Hepatocyte (in vitro differentiated cells): ENCODE measurements around the gene KCNG4. TPM values are rescaled to one million over a fixed set of nuclear protein-coding genes. Genes with fewer than 3 reads are reported as not detected.

Experiments
- DNase-seq: peaks from one replicate; pipeline ENCODE4 v3.0.0-alpha.2; 2016; ENCODE audit warnings: low spot score
- H2AFZ ChIP-seq: fragments of 200-600 bp; sonication (generic); 2 replicates; pipeline ENCODE4 v1.6.0; 2016; ENCODE audit warnings: antibody characterized with exemption, mild to moderate bottlenecking
- H3K27ac ChIP-seq: fragments of 200-600 bp; sonication (generic); 2 replicates; pipeline ENCODE4 v1.5.1; 2016; ENCODE audit warnings: mild to moderate bottlenecking
- H3K27me3 ChIP-seq: fragments of 200-600 bp; sonication (generic); 2 replicates; pipeline ENCODE4 v1.6.1; 2016
- H3K36me3 ChIP-seq: fragments of 200-600 bp; sonication (generic); replicated peaks from 2 replicates; pipeline ENCODE4 v1.5.1; 2016; ENCODE audit warnings: low read depth; ENCODE audit not compliant: insufficient read depth
- H3K4me1 ChIP-seq: fragments of 200-600 bp; sonication (generic); 2 replicates; pipeline ENCODE4 v1.5.1; 2016; ENCODE audit warnings: mild to moderate bottlenecking, moderate library complexity; ENCODE audit not compliant: insufficient read depth
- H3K4me2 ChIP-seq: fragments of 200-600 bp; sonication (generic); 2 replicates; pipeline ENCODE4 v1.6.0; 2016
- H3K4me3 ChIP-seq: fragments of 200-600 bp; sonication (generic); 2 replicates; pipeline ENCODE4 v1.5.1; 2016; ENCODE audit warnings: mild to moderate bottlenecking
- H3K79me2 ChIP-seq: fragments of 200-600 bp; sonication (generic); 2 replicates; pipeline ENCODE4 v1.6.0; 2017; ENCODE audit warnings: mild to moderate bottlenecking
- H3K9me2 ChIP-seq: fragments of 200-600 bp; sonication (generic); replicated peaks from 2 replicates; pipeline ENCODE4 v1.6.0; 2017; ENCODE audit warnings: mild to moderate bottlenecking; ENCODE audit not compliant: insufficient read depth
- H3K9me3 ChIP-seq: fragments of 200-600 bp; sonication (generic); 2 replicates; pipeline ENCODE4 v1.5.1; 2016; ENCODE audit warnings: low read depth, mild to moderate bottlenecking
- H4K20me1 ChIP-seq: fragments of 200-600 bp; sonication (generic); 2 replicates; pipeline ENCODE4 v1.6.0; 2016; ENCODE audit warnings: mild to moderate bottlenecking; ENCODE audit not compliant: insufficient read depth, poor library complexity, severe bottlenecking
- EZH2 ChIP-seq: fragments of 200-600 bp; sonication (generic); IDR thresholded peaks from 2 replicates; pipeline ENCODE4 v1.6.1; 2016; ENCODE audit warnings: antibody characterized with exemption, mild to moderate bottlenecking, borderline replicate concordance
- EZH2phosphoT487 ChIP-seq: fragments of 200-600 bp; sonication (generic); IDR thresholded peaks from one replicate; pipeline ENCODE4 v1.6.1; 2018; ENCODE audit warnings: antibody characterized with exemption, mild to moderate bottlenecking, low read depth, moderate library complexity; ENCODE audit not compliant: unreplicated experiment, severe bottlenecking
- WGBS: methylation state at CpG from one replicate; pipeline ENCODE4 v1.1.6; 2016; ENCODE audit warnings: low lambda C conversion rate; ENCODE audit errors: missing lambda C conversion rate; 5-methylcytosine and 5-hydroxymethylcytosine counted together
- polyA plus RNA-seq: library from polyadenylated mRNA; unstranded; fragments of >200 nt; fragmentation: Nextera tagmentation; extraction: Ambion mirVana; gene quantifications from 2 replicates; pipeline ENCODE4 v1.2.1, GENCODE V29; 2016
- total RNA-seq: library from RNA; depleted of rRNA; stranded (reverse); fragments of >200 nt; gene quantifications from 2 replicates; pipeline ENCODE4 v1.2.3, GENCODE V29; 2014
- TF ChIP-seq, protein P1 (sequence below): fragments of 200-600 bp; sonication (generic); IDR thresholded peaks from 2 replicates; pipeline ENCODE4 v1.5.1; 2016; ENCODE audit warnings: antibody characterized with exemption, mild to moderate bottlenecking; ENCODE audit not compliant: poor library complexity

The KCNG4 gene, protein sequence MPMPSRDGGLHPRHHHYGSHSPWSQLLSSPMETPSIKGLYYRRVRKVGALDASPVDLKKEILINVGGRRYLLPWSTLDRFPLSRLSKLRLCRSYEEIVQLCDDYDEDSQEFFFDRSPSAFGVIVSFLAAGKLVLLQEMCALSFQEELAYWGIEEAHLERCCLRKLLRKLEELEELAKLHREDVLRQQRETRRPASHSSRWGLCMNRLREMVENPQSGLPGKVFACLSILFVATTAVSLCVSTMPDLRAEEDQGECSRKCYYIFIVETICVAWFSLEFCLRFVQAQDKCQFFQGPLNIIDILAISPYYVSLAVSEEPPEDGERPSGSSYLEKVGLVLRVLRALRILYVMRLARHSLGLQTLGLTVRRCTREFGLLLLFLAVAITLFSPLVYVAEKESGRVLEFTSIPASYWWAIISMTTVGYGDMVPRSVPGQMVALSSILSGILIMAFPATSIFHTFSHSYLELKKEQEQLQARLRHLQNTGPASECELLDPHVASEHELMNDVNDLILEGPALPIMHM
- total RNA-seq: not detected in 2 replicates
- not detected in 2 replicates for polyA plus RNA-seq

DNA sequence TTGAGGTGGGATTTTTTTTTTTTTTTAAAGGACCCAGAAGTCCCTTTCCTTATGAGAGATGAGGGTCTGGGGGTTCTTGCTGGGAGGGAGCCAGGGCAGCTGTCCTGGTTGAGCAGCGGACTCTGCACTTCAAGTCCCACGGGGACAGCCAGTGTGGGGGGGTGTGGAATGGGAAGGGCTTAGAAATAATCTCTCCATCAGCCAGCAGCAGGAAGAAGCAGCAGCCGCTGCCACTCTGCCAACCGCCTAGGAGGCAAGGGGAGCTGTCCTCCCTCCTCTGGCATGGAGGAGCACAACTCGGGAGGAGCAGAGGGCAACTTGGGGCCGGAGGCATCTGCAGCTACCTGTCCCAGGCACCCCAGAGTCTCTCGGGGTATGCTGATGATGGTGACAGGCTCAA, at the start of gene KCNG4:
Gene KCNG4, minus strand, starts transcription at position 104 of the 400 bp plus-strand sequence. CDS start 2,527 bp downstream, outside the sequence.
- no peaks in the 10 kb centered on the region for H3K4me1 ChIP-seq
- H3K9me2 ChIP-seq: no peaks in the 10 kb centered on the region
- DNase-seq: no peak
- no peak within 1 kb of the TSS for H2AFZ ChIP-seq
- no peak within 1 kb of the TSS for H3K4me3 ChIP-seq
- TF ChIP-seq EZH2phosphoT487 (no peak), EZH2 (no peak)
- TF ChIP-seq, protein P1, sequence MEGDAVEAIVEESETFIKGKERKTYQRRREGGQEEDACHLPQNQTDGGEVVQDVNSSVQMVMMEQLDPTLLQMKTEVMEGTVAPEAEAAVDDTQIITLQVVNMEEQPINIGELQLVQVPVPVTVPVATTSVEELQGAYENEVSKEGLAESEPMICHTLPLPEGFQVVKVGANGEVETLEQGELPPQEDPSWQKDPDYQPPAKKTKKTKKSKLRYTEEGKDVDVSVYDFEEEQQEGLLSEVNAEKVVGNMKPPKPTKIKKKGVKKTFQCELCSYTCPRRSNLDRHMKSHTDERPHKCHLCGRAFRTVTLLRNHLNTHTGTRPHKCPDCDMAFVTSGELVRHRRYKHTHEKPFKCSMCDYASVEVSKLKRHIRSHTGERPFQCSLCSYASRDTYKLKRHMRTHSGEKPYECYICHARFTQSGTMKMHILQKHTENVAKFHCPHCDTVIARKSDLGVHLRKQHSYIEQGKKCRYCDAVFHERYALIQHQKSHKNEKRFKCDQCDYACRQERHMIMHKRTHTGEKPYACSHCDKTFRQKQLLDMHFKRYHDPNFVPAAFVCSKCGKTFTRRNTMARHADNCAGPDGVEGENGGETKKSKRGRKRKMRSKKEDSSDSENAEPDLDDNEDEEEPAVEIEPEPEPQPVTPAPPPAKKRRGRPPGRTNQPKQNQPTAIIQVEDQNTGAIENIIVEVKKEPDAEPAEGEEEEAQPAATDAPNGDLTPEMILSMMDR: no peak
- no peak within 1 kb of the TSS for H3K4me2 ChIP-seq
- WGBS: 45% methylated on average over 7 of the region's 7 CpGs
- H4K20me1 ChIP-seq: no peaks in the 10 kb centered on the region
- H3K9me3 ChIP-seq: no peaks in the 10 kb centered on the region
- no peaks in the 10 kb centered on the region for H3K27me3 ChIP-seq
- no peaks in the 10 kb centered on the region for H3K79me2 ChIP-seq
- no peaks in the 10 kb centered on the region for H3K36me3 ChIP-seq
- H3K27ac ChIP-seq: no peak within 1 kb of the TSS

DNA sequence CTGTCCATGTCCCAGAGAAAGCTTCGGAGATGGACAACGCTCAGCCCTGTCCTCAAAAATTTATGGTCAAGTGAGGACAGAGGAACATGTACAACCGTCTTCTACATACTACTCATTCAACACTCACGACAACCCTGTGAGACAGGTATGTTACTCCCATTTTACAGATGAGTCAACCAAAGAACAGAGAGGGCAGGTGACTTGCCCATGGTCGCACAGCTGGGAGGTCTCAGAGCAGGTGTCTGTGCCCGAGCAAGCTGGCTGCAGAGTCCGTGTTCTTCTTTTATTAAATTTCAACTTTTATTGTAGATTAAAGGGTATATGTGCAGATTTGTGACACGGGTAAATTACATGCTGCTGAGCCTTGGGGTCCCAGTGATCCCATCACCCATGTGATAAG, 49.1 kb upstream of the KCNG4 start:
- Histone ChIP-seq H3K4me3 (no peak overlapping the region), H3K4me2 (no peak overlapping the region), H2AFZ (no peak overlapping the region), H3K9me3 (no peaks in the 10 kb centered on the region), H3K36me3 (no peaks in the 10 kb centered on the region), H3K27me3 (no peaks in the 10 kb centered on the region), H4K20me1 (no peaks in the 10 kb centered on the region), H3K4me1 (peaks cover 12% of the 10 kb centered on the region), H3K9me2 (no peaks in the 10 kb centered on the region), H3K79me2 (no peaks in the 10 kb centered on the region), H3K27ac (no peak overlapping the region)
- WGBS: 75% methylated on average over 8 of the region's 8 CpGs
- TF ChIP-seq, protein P1: no peak
- TF ChIP-seq EZH2 (no peak), EZH2phosphoT487 (no peak)
- no peak for DNase-seq

DNA sequence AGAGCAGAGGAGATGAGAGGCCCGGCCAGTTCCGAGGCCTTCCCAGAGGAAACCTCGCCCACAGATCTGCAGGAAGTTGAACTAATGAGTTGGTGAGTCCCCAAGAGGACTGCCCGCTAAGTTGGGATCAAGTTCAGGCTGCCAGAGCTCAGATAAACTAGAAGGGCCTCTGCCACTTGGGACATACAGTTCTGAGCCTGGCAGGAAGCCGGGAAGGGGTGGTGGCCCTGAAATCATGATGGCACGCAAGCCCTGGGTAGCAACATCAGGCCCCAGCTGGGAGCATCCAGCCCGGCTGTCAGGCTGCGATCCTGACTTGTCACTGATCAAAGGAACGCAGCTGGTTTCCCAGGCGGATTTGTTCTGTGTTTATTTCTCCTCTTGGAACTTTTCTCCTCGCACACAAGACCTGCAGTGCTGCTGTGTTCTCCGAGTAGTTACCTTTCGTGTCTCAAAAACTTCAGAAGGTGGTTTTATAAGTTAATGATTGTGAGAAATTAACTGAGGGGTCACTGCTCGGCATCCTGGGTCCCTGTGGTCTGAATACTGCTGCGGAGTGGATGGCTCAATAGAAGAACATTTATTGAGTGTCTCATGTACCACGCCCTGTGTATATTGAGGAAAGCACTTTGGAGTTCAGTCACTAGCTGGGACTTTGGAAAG, 46.9 kb upstream of the KCNG4 start:
- DNase-seq: peak; percentile 41
- peak overlapping the region; percentile 67 for H3K27ac ChIP-seq

More for the DNA sequence above, 46.9 kb upstream of the KCNG4 start:
- Histone ChIP-seq H3K4me1 (peaks cover 17% of the 10 kb centered on the region), H3K9me2 (no peaks in the 10 kb centered on the region), H3K79me2 (no peaks in the 10 kb centered on the region), H3K27me3 (no peaks in the 10 kb centered on the region), H4K20me1 (no peaks in the 10 kb centered on the region), H2AFZ (no peak overlapping the region), H3K4me3 (no peak overlapping the region), H3K9me3 (no peaks in the 10 kb centered on the region), H3K36me3 (no peaks in the 10 kb centered on the region), H3K4me2 (no peak overlapping the region)
- TF ChIP-seq EZH2: no peak
- TF ChIP-seq EZH2phosphoT487: no peak
- TF ChIP-seq, protein P1: no peak
- 66% methylated on average over 16 of the region's 16 CpGs for WGBS
